ENCODE data around the gene PLEKHM2.

The PLEKHM2 gene

GRCh38 chr1:15680561-15681348 lies 3.4 kb upstream of the PLEKHM2 start:
- Histone ChIP-seq H3K9ac (ENCODE audit: low read length) (no peak overlapping the region), H3K36me3 (ENCODE audit: control insufficient read depth, insufficient read depth, low read length) (no peaks in the 10 kb centered on the region), H3K27ac (ENCODE audit: low read depth, low read length) (no peak overlapping the region)

GRCh38 chr1:15681349-15682292 lies 2.5 kb upstream of the PLEKHM2 start:
- Histone ChIP-seq H3K27me3 (ENCODE audit: control insufficient read depth, insufficient read depth, low read length) (no peaks in the 10 kb centered on the region), H3K27ac (ENCODE audit: low read depth, low read length) (no peak overlapping the region), H3K4me1 (ENCODE audit: control insufficient read depth, insufficient read depth, low read length) (peaks cover 5% of the 10 kb centered on the region), H3K9ac (ENCODE audit: low read length) (no peak overlapping the region), H3K36me3 (ENCODE audit: control insufficient read depth, insufficient read depth, low read length) (no peaks in the 10 kb centered on the region), H3K4me3 (ENCODE audit: low read length) (no peak overlapping the region)

More at GRCh38 chr1:15680561-15681348, 3.4 kb upstream of the PLEKHM2 start:
- Histone ChIP-seq H3K27me3 (ENCODE audit: control insufficient read depth, insufficient read depth, low read length) (no peaks in the 10 kb centered on the region), H3K4me1 (ENCODE audit: control insufficient read depth, insufficient read depth, low read length) (peaks cover 3% of the 10 kb centered on the region), H3K4me3 (ENCODE audit: low read length) (no peak overlapping the region)

GRCh38 chr1:15682936-15683341 lies 1.2 kb upstream of the PLEKHM2 start:
- Histone ChIP-seq H3K4me1 (ENCODE audit: control insufficient read depth, insufficient read depth, low read length) (peaks cover 5% of the 10 kb centered on the region), H3K36me3 (ENCODE audit: control insufficient read depth, insufficient read depth, low read length) (no peaks in the 10 kb centered on the region), H3K27me3 (ENCODE audit: control insufficient read depth, insufficient read depth, low read length) (no peaks in the 10 kb centered on the region), H3K27ac (ENCODE audit: low read depth, low read length) (no peak overlapping the region), H3K4me3 (ENCODE audit: low read length) (no peak overlapping the region), H3K9ac (ENCODE audit: low read length) (no peak overlapping the region)

- Histone ChIP-seq H3K27me3 (ENCODE audit: control insufficient read depth, insufficient read depth, low read length) (no peaks in the 10 kb centered on the region), H3K9ac (ENCODE audit: low read length) (peak overlapping the region; percentile 100), H3K4me3 (ENCODE audit: low read length) (peak overlapping the region; percentile 88), H3K36me3 (ENCODE audit: control insufficient read depth, insufficient read depth, low read length) (no peaks in the 10 kb centered on the region), H3K4me1 (ENCODE audit: control insufficient read depth, insufficient read depth, low read length) (peaks cover 5% of the 10 kb centered on the region), H3K27ac (ENCODE audit: low read depth, low read length) (peak overlapping the region; percentile 92)
Observed at GRCh38 chr1:15683345-15684039, 628 bp upstream of the PLEKHM2 start.

GRCh38 chr1:15684468-15685291 lies 560 bp downstream of the PLEKHM2 start:
- Histone ChIP-seq H3K36me3 (ENCODE audit: control insufficient read depth, insufficient read depth, low read length) (no peaks in the 10 kb centered on the region), H3K4me1 (ENCODE audit: control insufficient read depth, insufficient read depth, low read length) (peaks cover 5% of the 10 kb centered on the region), H3K4me3 (ENCODE audit: low read length) (peak overlapping the region; percentile 87), H3K9ac (ENCODE audit: low read length) (peak overlapping the region; percentile 77), H3K27me3 (ENCODE audit: control insufficient read depth, insufficient read depth, low read length) (no peaks in the 10 kb centered on the region), H3K27ac (ENCODE audit: low read depth, low read length) (peak overlapping the region; percentile 80)

GRCh38 chr1:15685820-15686219 lies 1.7 kb downstream of the PLEKHM2 start:
- Histone ChIP-seq H3K27ac (ENCODE audit: low read depth, low read length) (no peak overlapping the region), H3K36me3 (ENCODE audit: control insufficient read depth, insufficient read depth, low read length) (no peaks in the 10 kb centered on the region), H3K4me3 (ENCODE audit: low read length) (peak overlapping the region; percentile 37), H3K27me3 (ENCODE audit: control insufficient read depth, insufficient read depth, low read length) (no peaks in the 10 kb centered on the region), H3K9ac (ENCODE audit: low read length) (no peak overlapping the region), H3K4me1 (ENCODE audit: control insufficient read depth, insufficient read depth, low read length) (peaks cover 5% of the 10 kb centered on the region)

GRCh38 chr1:15687446-15687845 lies 3.3 kb downstream of the PLEKHM2 start:
- H3K27ac ChIP-seq (ENCODE audit: low read depth, low read length) = no peak overlapping the region
- peaks cover 5% of the 10 kb centered on the region for H3K4me1 ChIP-seq (ENCODE audit: control insufficient read depth, insufficient read depth, low read length)
- H3K4me3 ChIP-seq (ENCODE audit: low read length) = no peak overlapping the region
- H3K9ac ChIP-seq (ENCODE audit: low read length) = no peak overlapping the region
- no peaks in the 10 kb centered on the region for H3K36me3 ChIP-seq (ENCODE audit: control insufficient read depth, insufficient read depth, low read length)
- no peaks in the 10 kb centered on the region for H3K27me3 ChIP-seq (ENCODE audit: control insufficient read depth, insufficient read depth, low read length)

- Histone ChIP-seq H3K9ac (ENCODE audit: low read length) (no peak overlapping the region), H3K36me3 (ENCODE audit: control insufficient read depth, insufficient read depth, low read length) (no peaks in the 10 kb centered on the region), H3K27ac (ENCODE audit: low read depth, low read length) (no peak overlapping the region), H3K4me3 (ENCODE audit: low read length) (no peak overlapping the region), H3K27me3 (ENCODE audit: control insufficient read depth, insufficient read depth, low read length) (no peaks in the 10 kb centered on the region), H3K4me1 (ENCODE audit: control insufficient read depth, insufficient read depth, low read length) (peaks cover 3% of the 10 kb centered on the region)
Observed at GRCh38 chr1:15690317-15690716, 6.2 kb downstream of the PLEKHM2 start.

- no peak overlapping the region for H3K27ac ChIP-seq (ENCODE audit: low read depth, low read length)
- H3K4me1 ChIP-seq (ENCODE audit: control insufficient read depth, insufficient read depth, low read length) = no peaks in the 10 kb centered on the region
- H3K36me3 ChIP-seq (ENCODE audit: control insufficient read depth, insufficient read depth, low read length) = peaks cover 3% of the 10 kb centered on the region
- no peak overlapping the region for H3K4me3 ChIP-seq (ENCODE audit: low read length)
- no peak overlapping the region for H3K9ac ChIP-seq (ENCODE audit: low read length)
- H3K27me3 ChIP-seq (ENCODE audit: control insufficient read depth, insufficient read depth, low read length) = no peaks in the 10 kb centered on the region
Observed at GRCh38 chr1:15691434-15692032, 7.4 kb downstream of the PLEKHM2 start.

- peaks cover 3% of the 10 kb centered on the region for H3K36me3 ChIP-seq (ENCODE audit: control insufficient read depth, insufficient read depth, low read length)
- no peaks in the 10 kb centered on the region for H3K27me3 ChIP-seq (ENCODE audit: control insufficient read depth, insufficient read depth, low read length)
- no peak overlapping the region for H3K27ac ChIP-seq (ENCODE audit: low read depth, low read length)
- H3K4me3 ChIP-seq (ENCODE audit: low read length) = no peak overlapping the region
- no peak overlapping the region for H3K9ac ChIP-seq (ENCODE audit: low read length)
- no peaks in the 10 kb centered on the region for H3K4me1 ChIP-seq (ENCODE audit: control insufficient read depth, insufficient read depth, low read length)
Observed at GRCh38 chr1:15692121-15692682, 8.1 kb downstream of the PLEKHM2 start.

- H3K4me1 ChIP-seq (ENCODE audit: control insufficient read depth, insufficient read depth, low read length) = no peaks in the 10 kb centered on the region
- no peak overlapping the region for H3K4me3 ChIP-seq (ENCODE audit: low read length)
- H3K27me3 ChIP-seq (ENCODE audit: control insufficient read depth, insufficient read depth, low read length) = no peaks in the 10 kb centered on the region
- H3K36me3 ChIP-seq (ENCODE audit: control insufficient read depth, insufficient read depth, low read length) = peaks cover 3% of the 10 kb centered on the region
- H3K27ac ChIP-seq (ENCODE audit: low read depth, low read length) = no peak overlapping the region
- no peak overlapping the region for H3K9ac ChIP-seq (ENCODE audit: low read length)
Observed at GRCh38 chr1:15693371-15693770, 9.3 kb downstream of the PLEKHM2 start.

All from rectal smooth muscle tissue (tissue), 1 donor.